ENCODE results near the gene ECE1.
A peak's percentile ranks its signal among the peaks of the same experiment; 100 is the strongest.
"Not testable (repeated sequence)": the region's sequence is repeated elsewhere in the genome, so short reads cannot be mapped to it uniquely, and the experiment has no call there.

Gene ECE1

GRCh38 chr1:21246905-21247642 lies 43.2 kb downstream of the ECE1 start:
- FAIRE-seq: no peak

DNA sequence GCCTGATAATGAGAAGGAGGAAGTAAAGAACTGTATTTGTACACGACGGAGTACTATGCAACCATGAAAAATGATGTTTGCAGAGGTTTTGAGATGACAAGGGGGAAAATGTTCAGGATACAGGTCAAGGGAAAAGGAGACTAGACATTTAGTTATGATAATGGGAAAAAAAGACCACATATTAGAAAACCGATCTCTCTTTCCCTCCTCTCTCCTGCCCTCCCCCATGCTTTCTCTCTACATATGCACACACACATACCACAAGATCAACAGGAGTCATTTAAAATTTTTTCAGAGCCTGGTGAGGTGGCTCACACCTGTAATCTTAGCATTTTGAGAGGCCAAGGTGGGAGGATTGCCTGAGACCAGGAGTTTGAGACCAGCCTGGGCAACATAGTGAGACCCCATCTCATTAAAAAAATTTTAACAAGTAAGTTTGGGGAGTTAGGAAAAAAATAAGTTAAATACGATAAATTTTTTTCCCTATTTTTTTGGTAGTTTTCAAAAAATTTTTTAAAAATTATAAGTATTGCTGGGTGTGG lies 44.5 kb downstream of the ECE1 start:
- no peak for FAIRE-seq

- FAIRE-seq: no peak
These were observed 45.1 kb downstream of the ECE1 start for GRCh38 chr1:21244986-21245687.

DNA sequence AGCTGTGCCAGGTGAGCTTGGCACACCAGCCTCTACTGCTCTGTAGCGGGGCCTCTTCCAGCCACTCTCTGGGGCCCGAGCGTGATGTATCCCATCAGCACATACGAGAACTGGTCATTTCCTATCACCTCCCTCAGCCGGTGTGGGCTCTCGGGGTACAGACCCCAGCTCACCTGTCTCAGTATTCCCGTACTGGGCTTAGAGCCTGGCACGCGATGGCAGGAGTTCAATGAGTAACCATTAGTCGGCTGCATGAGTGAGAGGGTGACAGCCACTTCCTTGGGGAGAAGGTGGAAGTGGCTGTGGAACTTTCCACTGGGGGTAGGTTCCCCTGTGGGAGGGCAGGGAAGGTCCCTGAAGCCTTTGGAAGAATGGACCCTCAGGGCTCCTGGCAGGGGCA lies 46.1 kb downstream of the ECE1 start:
- FAIRE-seq: no peak

DNA sequence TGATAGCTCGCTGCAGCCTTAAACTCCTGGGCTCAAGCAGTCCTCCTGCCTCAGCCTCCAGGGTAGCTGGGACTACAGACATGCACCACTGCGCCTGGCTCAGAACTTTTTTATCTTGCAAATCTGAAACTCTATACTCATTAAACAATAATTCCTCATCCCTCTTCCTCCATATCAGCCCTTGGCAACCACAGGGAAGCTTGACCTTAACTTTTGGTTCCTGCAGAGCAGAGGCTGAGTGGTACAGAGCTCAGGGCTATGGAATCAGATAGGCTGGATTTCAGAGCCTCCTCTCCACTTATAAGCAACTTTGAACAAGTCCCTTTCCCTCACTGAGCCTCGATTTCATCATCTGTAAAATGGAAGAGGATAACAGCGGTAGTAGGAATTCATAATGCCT lies 47.4 kb downstream of the ECE1 start:
- FAIRE-seq: no peak

DNA sequence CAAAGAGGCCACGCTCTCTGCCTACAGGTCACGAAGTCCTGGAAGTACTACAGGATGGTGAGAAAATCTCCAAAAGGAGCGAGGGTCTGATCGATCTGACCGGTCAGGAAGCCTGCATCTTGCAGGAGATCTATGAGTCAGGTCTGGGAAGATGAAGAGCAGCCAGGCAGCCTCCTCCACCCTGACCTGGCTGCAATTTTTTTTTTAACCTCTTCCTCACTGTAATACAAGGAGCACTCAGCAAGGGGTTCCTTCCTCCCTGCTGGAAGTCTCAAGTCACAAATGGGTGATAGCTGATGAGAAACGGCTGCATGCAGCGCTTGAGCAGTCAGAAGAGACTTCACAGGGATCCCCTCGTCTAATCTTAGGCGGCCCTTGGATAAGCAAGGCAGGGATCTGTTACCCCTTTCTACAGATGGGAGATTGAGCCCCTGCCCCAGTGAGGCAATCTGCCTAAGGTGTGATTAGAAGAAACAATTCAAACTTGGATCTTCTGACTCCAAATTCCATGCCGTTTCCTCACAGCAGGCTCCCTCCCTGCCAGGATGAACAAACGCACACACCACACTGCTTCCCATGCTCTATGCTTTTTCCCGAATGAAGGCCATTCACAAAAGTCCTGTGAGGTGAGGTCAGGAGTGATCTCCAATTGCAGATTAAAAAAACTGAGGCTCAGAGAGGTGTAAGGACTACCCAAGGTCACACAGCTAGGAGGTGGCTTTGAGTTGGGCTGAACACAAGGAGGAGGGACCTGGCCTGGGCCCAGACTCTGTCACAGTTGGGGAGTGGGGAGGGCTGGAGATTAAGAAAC lies 48.3 kb downstream of the ECE1 start:
- FAIRE-seq: no peak

DNA sequence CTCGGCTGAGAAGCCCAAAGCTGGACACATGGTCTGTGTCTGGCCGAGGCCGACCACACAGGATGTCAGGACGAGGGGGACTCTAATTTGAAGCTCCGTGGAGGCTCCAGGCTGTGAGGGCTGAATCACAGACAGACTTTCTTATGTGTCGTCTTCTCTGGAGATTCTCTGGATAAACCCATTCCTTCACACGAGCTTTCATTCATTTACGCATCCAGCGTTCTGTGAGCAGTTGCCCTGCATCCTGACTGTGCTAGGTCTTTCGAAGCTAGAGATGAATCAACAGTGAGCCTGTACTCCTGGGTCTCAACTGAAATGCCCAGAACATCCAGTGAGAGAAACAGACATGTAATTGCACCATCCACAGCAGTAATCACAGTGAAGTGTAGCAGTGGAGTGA lies 49.6 kb downstream of the ECE1 start:
- FAIRE-seq: no peak

DNA sequence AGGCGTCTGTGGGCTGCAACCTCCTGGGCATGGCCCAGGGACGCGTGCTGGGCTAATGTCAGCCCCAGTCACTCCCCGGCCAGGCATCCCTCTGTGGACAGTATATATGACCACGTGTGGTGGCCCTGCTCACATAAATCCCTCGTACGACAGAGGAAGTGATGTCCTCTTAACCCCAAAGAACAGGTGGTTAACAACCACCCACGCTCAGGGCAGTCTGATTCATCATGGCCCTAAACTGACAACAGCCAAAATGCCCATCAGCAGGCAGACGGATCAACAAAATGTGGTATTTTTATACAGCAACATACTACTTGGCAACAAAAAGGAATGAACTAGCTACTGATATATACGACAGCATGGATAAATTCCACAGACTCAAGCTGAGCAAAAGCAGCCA lies 51.0 kb downstream of the ECE1 start:
- FAIRE-seq: no peak

DNA sequence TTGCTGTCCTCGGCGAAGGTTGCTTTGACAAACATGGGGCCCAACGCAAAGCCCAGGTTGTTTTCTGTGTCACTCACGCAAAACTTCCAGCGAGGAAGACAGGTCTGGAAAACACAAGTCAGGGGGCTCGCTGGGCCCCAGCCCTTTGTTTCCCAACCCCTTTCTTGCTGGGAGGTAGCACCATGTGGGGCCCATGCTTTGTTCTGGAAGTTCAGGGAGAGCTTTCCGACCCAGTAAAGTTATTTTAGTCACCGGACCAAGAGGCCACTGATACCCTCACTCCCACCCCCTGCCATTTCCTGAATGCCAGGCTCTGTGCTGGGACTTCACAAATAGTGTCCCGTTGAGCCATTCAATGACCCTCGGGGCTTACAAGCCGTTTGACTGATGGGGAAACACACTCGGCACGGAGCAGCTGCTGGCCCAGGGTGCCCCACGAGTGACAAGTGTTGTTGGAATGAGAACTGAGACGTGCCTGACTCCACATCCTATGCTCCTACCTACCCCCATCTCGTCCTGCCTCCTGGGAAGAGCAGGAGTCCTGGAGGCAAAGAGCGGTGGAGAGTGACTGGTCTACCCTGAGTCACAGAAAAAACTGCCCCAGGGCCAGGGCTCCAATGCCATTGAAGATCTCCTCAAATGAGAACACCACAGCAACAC lies 52.0 kb downstream of the ECE1 start:
- FAIRE-seq: no peak

GRCh38 chr1:21237446-21238088 lies 52.7 kb downstream of the ECE1 start:
- FAIRE-seq: no peak

DNA sequence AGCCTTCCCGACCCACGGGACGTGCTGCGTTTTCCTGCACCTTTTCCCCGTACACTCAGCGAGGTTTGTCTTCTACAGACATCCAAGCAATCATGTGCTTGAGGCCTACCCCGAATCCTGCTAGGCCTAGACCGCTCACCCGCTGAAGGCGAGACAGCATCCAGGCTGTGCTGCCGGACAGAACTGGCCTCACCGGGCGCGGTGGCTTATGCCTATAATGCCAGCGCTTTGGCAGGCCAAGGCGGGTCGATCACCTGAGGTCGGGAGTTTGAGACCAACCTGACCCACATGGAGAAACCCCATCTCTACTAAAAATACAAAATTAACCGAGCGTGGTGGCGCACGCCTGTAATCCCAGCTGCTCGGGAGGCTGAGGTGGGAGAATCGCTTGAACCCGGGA lies 54.1 kb downstream of the ECE1 start:
- no peak for FAIRE-seq

DNA sequence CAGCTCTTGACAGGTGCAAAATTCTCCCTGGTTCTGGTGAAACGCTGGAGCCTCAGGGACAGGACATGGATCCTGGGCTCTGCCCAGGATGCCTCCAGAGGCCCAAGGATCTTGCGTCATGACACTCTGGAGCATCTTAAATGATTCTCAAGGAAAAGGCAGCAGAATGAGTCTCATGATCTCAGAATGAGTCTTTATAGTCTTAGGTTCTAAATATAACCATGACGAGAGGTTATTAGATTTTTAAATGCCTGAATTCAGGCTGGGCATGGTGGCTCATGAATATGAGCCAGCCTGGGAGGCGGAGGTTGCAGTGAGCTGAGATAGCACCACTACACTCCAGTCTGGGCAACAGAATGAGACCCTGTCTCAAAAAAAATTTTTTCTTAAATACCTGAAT lies 55.5 kb downstream of the ECE1 start:
- FAIRE-seq: no peak

- no peak for FAIRE-seq
These were observed 56.8 kb downstream of the ECE1 start for GRCh38 chr1:21233490-21233889.

DNA sequence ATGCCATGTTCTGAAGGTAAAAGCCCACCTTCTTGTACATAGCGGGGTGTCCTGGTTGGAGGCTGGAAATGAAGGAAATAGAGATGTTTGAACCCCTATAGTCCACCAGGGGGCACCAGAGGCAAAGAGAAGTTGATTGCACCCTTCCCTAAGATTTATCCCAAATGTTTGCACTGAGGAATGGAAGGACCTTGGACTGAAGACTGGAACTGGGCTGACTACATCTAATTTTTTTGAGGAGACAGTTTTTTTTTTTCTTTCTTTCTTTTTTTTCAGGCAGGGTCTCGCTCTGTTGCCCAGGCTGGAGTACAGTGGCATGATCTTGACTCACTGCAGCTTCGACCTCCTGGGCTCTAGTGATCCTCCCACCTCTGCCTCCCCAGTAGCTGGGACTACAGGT lies 58.2 kb downstream of the ECE1 start:
- FAIRE-seq: peak; percentile 90

GRCh38 chr1:21229246-21230000 lies 60.8 kb downstream of the ECE1 start:
- FAIRE-seq: no peak

GRCh38 chr1:21228224-21228623 lies 62.0 kb downstream of the ECE1 start:
- FAIRE-seq: not testable (repeated sequence)

DNA sequence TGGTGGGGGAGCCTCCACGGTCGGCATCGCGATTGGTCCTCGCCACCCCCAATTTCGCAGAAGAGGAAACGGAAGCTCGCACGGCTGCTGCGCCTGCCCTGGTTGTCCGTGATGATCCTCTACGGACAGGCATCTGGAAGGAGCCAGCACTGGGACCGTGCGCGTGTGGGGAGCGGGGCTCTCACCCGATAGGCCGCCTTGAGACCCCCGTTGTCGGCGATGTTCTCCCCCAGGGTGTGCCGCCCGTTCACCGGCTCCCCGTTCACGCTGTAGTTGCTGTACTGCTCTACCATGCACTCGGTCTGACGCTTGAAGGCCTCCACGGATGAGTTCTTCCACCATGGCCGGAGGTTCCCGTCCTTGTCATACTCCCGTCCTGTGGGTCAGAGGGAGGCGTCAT lies 65.2 kb downstream of the ECE1 start:
- no peak for FAIRE-seq

GRCh38 chr1:21220815-21221214 lies 69.4 kb downstream of the ECE1 start:
- FAIRE-seq: no peak

GRCh38 chr1:21219674-21220073 lies 70.6 kb downstream of the ECE1 start:
- no peak for FAIRE-seq

GRCh38 chr1:21217812-21218596 lies 72.3 kb downstream of the ECE1 start:
- no peak for FAIRE-seq

Measured in A204.1 (cell line).